ENCODE data around the gene MRPL4.

DNA sequence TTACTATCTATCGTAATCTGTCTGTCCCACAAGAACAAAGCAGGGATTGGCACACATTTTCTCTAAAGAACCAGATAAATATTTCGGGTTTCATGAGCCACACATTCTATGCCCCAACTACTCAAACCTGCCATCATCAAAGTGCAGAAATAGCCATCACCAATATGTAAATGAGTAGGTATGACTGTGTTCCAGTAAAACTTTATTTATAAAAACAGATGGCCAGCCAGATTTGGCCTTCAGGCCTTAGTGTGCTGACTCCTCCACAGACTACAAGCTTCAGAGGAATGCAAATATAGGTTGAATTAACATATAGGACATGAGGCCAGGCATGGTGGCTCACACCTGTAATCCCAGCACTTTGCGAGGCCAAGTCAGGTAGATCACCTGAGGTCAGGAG is 48.3 kb upstream of the MRPL4 start:
- TF ChIP-seq EP300 (IDR thresholded peaks at IDR 0.05; ENCODE audit: borderline replicate concordance) (no peak), TCF12 (IDR thresholded peaks at IDR 0.05; ENCODE audit: low read depth) (no peak), EGR1 (IDR thresholded peaks at IDR 0.05) (no peak), TAF1 (IDR thresholded peaks at IDR 0.05; ENCODE audit: low read depth) (no peak), RAD21 (IDR thresholded peaks at IDR 0.05; ENCODE audit: low read depth) (no peak)
